ENCODE results near the gene C9orf153.

DNA sequence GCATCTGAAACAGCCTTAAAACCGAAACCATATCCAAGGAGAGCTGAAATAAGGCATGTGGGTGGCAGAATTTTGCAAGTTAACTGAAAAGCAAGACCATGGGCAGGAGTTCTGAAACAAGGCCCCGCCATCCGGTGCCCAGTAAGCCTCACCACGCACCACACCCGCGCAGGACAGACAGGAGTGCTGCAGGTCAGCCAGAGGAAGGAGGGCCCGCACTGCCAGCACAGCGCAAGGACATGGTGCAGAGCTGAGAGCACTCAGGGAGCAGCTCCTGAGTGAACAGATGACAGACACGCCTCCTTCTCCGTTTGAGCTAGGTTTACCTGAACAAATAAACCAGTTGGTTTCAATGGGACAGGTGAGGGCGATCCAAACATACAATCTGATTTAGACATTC lies 39.4 kb upstream of the C9orf153 start:
- TF ChIP-seq TAF1 (IDR thresholded peaks at IDR 0.05; ENCODE audit: low read depth) (no peak), CREB1 (IDR thresholded peaks at IDR 0.05; ENCODE audit: low read depth) (no peak), YY1 (IDR thresholded peaks at IDR 0.05; ENCODE audit: low read depth) (no peak), TEAD4 (IDR thresholded peaks at IDR 0.05) (no peak), RAD21 (IDR thresholded peaks at IDR 0.05; ENCODE audit: low read depth) (no peak), TCF12 (IDR thresholded peaks at IDR 0.05; ENCODE audit: low read depth) (no peak), CEBPB (IDR thresholded peaks at IDR 0.05) (no peak), FOXM1 (IDR thresholded peaks at IDR 0.05; ENCODE audit: borderline replicate concordance, low read depth) (no peak), NFIC (IDR thresholded peaks at IDR 0.05) (no peak), EP300 (IDR thresholded peaks at IDR 0.05; ENCODE audit: borderline replicate concordance) (no peak)
- TF ChIP-seq, protein P1, sequence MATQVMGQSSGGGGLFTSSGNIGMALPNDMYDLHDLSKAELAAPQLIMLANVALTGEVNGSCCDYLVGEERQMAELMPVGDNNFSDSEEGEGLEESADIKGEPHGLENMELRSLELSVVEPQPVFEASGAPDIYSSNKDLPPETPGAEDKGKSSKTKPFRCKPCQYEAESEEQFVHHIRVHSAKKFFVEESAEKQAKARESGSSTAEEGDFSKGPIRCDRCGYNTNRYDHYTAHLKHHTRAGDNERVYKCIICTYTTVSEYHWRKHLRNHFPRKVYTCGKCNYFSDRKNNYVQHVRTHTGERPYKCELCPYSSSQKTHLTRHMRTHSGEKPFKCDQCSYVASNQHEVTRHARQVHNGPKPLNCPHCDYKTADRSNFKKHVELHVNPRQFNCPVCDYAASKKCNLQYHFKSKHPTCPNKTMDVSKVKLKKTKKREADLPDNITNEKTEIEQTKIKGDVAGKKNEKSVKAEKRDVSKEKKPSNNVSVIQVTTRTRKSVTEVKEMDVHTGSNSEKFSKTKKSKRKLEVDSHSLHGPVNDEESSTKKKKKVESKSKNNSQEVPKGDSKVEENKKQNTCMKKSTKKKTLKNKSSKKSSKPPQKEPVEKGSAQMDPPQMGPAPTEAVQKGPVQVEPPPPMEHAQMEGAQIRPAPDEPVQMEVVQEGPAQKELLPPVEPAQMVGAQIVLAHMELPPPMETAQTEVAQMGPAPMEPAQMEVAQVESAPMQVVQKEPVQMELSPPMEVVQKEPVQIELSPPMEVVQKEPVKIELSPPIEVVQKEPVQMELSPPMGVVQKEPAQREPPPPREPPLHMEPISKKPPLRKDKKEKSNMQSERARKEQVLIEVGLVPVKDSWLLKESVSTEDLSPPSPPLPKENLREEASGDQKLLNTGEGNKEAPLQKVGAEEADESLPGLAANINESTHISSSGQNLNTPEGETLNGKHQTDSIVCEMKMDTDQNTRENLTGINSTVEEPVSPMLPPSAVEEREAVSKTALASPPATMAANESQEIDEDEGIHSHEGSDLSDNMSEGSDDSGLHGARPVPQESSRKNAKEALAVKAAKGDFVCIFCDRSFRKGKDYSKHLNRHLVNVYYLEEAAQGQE (IDR thresholded peaks at IDR 0.05; ENCODE audit: low read depth): no peak
- TF ChIP-seq, protein P2, sequence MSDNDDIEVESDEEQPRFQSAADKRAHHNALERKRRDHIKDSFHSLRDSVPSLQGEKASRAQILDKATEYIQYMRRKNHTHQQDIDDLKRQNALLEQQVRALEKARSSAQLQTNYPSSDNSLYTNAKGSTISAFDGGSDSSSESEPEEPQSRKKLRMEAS (IDR thresholded peaks at IDR 0.05): no peak
